Measurements from ENCODE around the gene BMPR1B.
"Not testable (repeated sequence)": the region's sequence is repeated elsewhere in the genome, so short reads cannot be mapped to it uniquely, and the experiment has no call there.

BMPR1B gene

DNA sequence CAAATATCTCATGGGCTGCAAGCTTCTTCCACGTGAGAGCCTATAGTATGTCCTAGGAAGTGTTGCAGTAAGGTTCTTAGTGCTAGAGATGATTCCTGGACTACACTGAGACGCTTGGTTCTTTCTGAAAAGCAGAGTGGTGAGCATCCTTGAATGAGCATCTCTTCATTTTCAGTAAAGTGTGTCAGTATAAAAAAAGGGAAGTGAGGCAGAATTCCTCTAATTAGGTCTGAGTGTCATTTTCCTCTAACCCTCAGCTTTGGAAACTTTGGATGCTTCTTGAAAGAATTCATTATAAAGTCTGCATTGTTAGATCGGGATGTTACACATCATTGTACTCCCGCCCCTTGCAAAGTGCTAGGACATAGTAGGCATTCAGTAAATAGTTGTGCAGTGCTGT is 5.2 kb downstream of the BMPR1B start:
- no peak for DNase-seq (ENCODE audit: low read depth in 2 of 2)

DNA sequence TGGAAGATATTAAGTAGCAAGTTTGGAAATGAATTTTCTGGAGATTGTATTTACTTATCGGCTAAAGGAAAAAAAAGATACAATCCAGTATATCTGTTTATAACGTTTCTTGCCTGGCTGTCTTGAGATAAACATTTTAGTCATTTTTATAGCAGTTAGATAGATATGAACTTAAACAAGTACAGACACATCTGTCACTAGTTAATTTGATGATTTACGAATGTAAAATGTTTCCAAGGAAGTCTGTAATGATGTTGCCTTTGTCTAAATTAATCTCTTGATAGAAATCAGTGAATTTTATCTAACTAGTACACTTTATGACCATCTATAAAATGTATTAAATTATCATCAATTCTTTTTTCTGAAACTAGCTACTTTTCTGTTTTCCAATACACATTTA is 5.7 kb downstream of the BMPR1B start:
- no peak for DNase-seq (ENCODE audit: low read depth in 2 of 2)

DNA sequence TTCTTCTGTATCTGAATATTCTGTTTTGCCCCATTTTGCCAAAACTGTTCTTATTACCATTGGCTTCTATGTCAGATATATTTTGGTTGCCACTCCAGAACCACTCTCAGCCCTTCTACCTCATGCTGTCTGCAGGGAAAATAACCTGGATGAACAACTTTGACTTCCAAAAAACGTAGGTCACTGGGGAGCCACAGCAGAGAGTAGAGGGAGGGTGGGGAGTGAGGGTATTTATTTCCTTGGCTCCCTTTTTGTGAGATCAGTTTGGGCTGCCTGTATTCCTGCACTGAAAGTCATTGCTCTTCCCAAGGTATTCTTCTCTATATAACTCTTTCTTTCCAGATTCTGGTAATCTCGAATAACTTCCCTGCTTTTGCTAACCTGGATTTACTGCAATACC is 6.3 kb downstream of the BMPR1B start:
- no peak for DNase-seq (ENCODE audit: low read depth in 2 of 2)

DNA sequence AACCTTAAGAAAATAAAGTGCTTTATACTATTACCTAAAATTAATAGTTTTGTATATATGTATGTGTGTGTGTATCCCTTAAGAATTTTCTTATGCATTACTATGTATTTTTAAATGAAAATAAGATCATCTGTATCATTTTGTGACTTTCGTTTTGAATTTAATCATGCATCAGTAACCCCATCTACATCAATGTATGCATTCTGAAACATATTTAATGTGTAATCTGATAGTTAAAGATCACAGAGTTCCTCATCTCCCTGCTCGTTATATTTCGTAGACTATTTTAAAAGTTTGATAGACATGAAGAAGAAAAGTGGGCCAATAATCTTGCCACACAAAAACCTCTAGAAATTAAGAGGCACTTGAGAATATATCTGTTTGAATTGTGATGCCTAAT is 7.4 kb downstream of the BMPR1B start:
- DNase-seq (ENCODE audit: low read depth in 2 of 2), result no peak

DNA sequence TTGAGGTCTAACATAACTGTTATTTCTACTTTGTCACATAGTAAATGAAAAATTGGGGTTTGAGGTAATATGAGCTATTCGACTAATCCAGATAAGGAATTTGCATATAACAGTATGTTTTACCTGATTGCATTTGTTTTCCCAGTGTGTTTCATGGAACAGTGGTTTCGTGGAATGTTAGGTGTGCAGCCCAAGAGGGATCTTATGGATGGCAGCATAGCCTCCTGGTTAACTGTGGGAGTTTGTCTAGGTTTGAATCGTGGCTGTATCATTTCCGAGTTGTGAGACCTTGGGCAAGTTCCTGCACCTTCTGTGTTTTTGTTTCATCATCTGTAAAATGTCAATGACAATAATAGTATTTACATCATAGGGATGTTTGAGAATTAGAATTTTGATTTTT is 7.9 kb downstream of the BMPR1B start:
- no peak for DNase-seq (ENCODE audit: low read depth in 2 of 2)

DNA sequence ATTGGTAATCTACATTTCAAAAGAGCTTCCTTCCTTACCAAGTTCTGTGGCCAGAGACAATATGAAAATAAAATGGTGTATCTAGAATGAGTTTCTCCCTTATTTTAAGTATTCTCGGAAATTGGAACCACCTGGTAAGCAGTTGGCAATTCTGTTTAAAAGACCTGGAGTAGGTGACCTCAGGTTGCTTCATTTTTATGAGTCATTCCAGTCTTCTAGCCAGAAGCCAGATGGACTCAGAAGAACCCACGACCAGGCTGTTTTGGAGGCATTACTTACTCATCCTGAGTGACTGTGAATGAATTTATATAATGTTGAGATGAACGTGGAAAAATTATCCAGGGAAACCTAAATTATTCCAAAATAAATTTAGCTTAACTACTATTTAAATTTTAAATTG is 9.1 kb downstream of the BMPR1B start:
- DNase-seq (ENCODE audit: low read depth in 2 of 2), result no peak

DNA sequence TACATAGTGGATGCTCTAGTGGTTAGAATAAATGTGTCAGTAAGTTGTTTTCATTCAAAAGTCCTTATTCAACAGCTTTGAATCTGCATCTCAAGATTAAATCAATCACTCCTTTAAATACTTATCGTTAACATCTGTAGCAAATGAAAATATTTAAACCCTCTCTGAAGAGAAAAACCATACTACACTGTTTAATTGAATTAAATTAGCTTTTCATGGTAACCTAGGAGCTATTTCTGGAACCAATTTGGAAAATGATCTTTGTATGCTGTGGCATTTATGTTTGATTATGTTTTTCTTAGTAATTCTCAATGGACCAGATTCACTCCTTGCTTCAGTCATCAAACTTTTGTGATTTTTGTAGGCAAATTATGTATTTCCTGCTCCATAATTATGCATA is 9.7 kb downstream of the BMPR1B start:
- no peak for DNase-seq (ENCODE audit: low read depth in 2 of 2)

DNA sequence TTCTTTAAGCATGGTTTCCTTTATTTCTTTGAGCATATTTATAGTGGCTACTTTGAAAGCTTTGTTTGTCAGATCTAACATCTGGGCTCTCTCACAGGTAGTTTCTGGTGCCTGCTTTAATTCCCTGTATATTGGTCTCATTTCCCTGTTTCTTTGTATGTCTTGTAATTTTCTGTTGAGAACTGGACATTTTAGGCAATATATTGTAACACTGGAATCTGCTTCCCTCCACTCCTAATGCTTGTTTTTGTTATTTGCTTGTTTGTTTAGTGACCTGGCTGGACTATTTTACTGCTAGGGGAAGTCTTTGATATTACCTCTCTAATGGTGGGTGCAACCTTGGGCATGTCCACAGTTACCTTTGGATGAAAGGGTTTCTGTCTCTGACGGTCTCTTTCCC is 25.0 kb downstream of the BMPR1B start:
- no peak for DNase-seq (ENCODE audit: low read depth in 2 of 2)

DNA sequence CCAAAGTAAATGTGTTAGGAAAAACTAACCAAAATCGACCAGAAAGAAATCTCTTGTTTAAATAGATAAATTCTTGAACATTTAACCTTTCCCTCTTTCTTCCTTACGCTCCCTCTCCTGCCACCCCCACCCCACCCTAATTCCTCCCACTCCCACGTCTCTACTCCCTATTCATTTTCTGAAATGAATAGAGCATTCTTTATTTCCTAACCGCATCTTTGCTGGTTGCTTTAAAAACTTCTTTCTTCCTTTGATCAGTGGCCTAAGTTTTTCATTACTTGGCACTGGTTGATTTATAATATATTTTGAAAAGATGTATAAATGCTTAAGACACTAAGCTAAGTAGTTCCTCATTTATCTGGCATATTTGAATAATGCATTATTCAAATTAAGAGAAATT is 33.9 kb downstream of the BMPR1B start:
- DNase-seq (ENCODE audit: low read depth in 2 of 2), result no peak

DNA sequence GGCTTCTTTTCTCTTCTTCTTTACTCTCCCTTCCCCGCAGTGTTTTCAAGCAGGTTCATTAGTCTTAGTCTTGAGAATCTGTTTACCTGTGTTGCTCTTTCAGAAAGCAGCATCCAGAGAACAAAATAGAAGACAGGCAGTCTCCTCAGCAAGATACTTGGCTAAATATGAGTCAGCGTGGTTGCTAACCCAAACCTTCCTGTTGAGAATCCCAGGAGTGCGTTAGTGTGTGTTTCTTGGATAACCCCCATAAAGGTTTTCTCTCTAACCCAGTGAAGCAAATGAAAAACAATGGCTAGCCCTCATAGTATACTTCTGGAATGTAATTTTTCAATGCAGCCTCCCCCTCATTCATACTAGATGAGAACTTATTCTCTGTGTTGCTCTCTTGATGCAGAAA is 41.1 kb downstream of the BMPR1B start:
- no peak for DNase-seq (ENCODE audit: low read depth in 2 of 2)

DNA sequence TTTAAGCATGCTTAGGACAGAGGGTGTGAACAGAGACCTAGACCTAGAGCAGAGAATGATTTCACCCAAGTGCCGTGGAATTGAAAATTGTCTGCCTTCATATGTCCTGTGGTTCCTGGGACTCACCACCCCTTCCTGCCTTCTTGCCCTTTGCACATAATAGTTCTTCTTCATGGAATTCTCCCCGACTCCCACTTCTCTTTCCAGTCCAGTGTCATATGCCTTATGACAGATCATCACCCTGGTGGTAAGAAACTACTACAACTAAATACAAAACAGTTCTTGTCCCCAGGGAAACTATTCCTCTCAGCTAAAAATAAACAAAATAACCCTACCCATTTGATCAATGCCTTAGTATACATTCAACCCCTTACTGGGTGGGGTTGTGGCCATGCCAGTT is 43.3 kb downstream of the BMPR1B start:
- no peak for DNase-seq (ENCODE audit: low read depth in 2 of 2)

DNA sequence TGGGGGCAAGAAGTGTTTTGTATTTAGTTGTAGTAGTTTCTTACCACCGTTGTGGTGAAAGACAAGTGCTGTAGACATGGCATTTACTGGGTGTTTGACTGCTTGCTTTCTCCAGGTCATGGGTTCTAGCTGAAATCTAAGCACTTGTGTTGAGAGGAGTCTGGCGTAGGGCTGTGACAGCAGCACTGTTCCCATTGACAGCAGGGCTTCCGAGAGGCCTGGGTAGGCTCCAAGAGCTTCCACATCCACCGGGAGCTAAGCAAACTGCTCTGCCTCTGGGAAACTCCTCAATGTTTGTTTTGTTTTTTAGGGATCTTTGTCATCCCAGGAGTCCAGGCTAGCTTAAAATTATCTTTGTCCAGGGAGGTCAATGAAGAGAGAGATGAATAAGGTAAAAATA is 44.3 kb downstream of the BMPR1B start:
- DNase-seq (ENCODE audit: low read depth in 2 of 2), result no peak

DNA sequence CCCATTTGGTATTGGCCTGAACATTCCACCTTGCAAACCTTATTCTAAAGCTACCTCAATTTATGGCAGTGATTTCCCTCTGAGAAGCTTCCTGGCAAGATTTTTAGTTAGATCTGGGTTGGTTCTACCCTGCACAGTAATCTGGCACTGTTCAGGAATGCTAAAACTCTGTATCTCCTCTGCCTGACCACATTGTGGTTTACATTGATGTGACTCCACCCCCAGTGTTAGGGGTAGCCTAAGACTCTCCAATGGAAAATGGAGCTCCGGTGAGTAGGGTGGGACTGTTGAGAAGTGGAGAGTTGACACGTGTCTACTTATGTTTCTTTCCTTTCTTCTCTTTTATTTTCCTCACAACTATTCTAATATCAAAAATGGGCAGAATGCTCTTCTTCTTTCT is 45.4 kb downstream of the BMPR1B start:
- no peak for DNase-seq (ENCODE audit: low read depth in 2 of 2)

DNA sequence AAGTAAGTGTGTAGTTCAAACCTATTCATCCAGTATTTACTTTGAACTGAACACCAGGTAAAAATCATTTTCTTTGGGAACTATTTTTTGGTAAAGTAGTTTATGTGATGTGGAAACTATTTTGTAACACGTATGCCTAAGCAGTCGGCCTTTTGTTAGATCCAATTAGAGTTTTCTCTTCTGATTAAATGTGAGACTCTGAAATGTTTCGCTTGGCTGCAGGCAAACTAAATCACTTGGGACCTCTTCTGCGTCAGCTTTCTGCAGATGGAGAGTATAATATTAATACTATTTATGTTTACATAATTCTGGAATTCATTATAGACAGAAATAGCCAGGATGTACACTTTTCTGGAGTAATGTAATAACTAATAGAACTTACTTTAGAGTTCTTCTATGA is 46.9 kb downstream of the BMPR1B start:
- no peak for DNase-seq (ENCODE audit: low read depth in 2 of 2)

DNA sequence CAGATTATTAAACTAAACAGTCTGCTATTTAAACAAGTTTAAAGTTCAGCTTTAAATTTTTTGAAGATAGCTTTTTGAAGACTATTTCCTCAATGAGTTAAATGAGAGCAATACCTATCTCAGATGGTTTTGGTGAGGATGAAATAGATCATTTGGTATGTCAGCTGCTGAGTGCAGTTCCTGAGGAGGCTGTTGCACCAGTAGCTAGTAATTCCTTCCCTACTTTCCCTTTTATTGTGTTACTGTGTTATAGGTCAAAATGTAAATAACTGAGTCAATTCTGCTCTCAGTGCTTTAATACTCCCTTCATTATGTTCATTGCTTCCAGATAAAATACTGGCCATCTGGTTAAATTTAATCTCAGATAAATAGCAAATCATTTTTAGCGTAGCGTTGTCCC is 48.6 kb downstream of the BMPR1B start:
- DNase-seq (ENCODE audit: low read depth in 2 of 2), result no peak

DNA sequence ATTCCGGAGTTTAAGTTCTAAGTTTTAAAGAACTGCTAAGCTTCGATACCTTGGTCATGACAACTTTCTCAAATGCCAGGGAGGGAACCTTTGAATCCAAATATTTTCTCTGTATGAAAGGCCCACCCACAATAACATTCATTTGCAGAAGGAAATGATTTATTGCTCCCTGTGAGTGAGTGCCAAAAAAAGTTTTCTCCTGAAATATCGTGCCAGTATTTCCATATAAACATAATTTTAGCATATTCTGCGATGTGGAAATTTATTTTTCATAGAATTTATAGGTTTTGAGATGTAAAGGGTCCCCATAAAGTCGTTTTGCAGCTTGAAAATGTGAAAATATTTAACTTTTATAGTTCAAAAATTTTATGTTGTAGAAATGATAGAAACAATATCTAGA is 53.9 kb downstream of the BMPR1B start:
- DNase-seq (ENCODE audit: low read depth in 2 of 2), result no peak

DNA sequence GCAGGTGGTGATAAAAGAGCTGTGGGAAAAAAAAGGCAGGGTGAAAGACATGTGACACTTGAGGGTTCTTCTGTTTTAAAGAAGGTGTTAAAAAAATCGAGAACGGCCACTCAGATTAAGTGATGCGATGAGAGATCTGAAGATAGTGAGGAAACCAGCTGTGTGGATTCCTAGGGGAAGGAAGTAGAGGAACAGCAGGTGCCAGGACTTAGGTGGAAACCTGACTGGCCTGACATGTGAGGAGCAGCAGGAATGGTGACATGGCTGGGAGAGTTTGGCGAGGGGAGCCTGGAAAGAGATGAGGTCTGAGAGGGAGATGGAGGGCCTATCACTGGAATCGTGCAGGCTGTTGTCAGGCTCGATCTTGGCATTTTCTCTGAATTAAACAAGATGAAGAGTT is 55.5 kb downstream of the BMPR1B start:
- DNase-seq (ENCODE audit: low read depth in 2 of 2), result no peak

DNA sequence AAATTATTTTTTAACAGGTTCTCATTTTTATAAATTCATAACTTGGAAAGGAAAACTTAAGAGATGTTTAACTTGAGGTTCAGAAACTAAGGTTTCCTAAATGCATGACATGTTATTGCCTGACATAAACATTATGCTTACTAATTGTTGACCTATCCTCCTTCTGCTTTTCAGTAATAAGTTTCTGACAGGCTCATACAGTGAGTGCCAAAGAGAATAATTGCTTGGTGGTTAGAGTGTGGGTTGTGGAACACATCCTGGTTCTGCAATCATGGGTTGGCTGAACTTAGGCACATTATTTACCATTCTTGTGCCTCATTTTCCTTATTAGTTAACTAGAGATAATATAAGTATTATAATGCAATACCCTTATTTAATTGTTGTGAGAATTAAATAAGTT is 56.5 kb downstream of the BMPR1B start:
- DNase-seq (ENCODE audit: low read depth in 2 of 2), result no peak

DNA sequence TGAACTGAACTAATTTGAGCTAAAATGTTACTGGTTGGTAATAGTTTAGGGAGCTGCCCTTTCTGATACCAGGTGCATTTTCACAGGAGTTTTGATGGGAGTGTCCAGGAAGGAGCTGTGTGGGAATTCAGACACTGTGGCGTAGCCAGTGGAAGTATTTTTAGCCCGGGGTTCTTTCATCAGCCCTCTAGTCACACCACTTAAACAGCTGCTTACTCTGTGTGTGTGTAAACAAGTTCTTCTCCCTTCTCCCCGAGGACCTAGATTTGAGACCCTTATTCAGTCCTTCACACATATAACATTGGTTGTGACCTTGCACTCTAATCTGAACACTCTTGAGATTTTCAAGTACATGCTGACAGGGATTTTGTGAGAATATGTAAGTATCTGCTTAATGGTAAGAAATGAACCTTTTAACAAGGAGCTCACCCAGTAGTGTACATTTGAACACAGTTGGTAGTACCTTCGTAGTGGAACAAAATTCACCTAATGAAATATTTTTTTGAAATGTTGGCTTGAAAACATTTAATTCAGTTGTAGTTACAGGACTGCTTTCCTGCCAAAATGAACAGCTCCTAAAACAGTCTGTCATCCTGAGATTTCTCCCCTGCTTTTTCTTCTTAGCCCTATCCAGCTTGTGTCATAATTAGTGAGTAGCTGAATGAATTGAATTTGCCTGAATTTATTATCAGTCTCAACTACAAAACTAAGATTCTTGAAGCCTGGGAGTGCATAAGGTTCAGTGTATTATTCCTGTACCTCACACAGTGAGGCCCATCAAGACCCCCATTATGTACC is 61.8 kb downstream of the BMPR1B start:
- no peak for DNase-seq (ENCODE audit: low read depth in 2 of 2)

DNA sequence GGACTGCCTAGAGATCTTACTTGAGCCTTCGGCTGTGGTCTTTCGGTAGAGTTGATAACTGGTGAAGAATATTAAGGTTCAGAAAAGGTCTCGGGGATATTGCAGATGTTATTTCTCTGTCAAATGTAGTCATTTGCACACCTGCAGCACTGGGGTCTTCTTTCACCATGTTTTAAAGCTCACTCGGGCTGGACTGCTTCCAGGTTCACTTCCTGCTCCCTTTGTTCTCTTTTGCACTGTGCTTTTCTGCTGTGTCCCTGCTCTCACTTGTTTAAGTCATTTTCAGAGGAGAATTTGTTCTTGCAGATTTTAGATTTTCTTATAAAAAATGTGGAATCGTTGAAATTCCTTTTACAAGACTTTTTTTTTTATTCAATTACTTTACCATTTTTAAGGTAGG is 68.5 kb downstream of the BMPR1B start:
- no peak for DNase-seq (ENCODE audit: low read depth in 2 of 2)

DNA sequence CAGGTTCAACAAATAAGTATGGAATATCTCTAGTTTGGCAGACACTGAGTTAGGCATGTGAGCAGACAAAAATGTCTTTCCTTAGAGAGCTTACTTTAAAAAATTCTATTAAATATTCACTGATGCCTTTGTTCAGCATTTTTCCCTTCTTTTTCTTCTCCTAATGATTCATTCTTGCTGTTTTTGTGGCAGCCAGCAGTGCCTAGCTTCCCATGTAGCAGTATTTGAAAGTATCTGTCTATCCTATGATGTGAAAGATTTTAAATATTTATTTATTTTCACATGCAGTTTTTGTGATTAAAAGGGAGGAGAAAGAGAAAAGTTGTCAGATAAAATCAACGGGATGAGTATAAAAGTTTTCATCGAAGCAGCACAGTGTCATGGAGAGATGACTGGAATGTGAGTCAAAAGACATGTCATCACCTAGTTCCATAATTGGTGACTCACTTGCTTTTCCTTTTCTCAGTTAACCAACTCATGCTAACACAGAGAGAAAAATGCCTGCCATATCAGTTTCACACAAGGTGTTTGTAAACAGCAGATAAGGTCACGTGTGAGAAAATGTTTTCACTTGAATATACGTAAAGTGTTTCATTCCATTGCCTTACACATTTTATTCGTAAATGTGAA is 69.8 kb downstream of the BMPR1B start:
- DNase-seq (ENCODE audit: low read depth in 2 of 2), result no peak

DNA sequence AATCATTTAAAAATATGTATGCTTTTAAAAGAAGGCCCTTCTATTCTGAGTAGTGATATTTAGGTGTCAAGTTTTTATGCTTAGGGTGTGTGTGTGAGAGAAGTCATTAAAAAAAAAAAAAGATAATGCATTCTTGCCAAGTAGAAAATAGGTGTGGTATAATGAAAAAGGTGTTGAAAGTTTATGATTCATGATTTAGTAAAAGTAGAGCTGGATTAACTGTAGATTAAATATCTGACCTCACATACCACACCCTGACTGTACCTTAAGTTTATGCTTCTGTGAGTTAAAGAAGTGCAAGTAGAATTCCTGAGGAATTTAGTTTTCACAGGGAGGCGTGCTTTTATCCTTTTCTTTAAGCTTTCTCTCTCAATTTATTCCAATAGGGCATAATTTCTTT is 71.1 kb downstream of the BMPR1B start:
- DNase-seq (ENCODE audit: low read depth in 2 of 2), result no peak

DNA sequence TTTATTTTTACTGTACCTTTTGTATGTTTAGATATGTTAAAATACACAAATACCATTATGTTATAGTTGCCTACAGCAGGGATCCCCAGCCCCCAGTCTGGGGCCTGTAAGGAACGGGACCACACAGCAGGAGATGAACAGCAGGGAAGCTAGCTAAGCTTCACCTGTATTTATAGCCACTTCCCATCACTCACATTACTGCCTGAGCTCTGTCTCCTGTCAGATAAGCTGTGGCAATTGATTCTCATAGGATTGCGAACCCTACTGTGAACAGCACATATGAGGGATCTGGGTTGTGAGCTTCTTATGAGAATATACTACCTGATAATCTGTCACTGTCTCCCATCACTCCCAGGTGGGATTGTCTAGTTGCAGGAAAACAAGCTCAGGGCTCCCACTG is 73.9 kb downstream of the BMPR1B start:
- DNase-seq (ENCODE audit: low read depth in 2 of 2), result no peak

DNA sequence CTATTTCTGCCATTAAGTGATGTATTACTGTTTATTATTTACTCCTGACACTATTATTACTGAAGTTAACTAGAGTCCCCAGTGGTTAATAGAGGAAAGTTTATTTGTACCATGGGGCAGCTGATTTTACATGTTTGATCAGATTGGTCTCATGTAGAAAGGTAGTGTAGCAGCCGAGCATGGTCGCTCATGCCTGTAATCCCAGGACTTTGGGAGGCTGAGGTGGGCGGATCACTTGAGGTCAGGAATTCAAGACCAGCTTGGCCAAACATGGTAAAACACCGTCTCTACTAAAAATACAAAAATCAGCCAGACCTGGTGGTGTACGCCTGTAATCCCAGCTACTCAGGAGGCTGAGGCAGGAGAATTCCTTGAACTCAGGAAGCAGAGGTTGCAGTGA is 74.6 kb downstream of the BMPR1B start:
- DNase-seq (ENCODE audit: low read depth in 2 of 2), result not testable (repeated sequence)

Measured in stimulated activated CD8-positive, alpha-beta memory T cell treated with anti-CD3 and anti-CD28 coated beads, Interleukin-15, amount 100 ng/mL, for 4 hours (primary cell).